NCI-H1694 treated with DMSO at 0.1 percent for 48 hours (cell line): ENCODE data around the gene RHOG.
"Not testable (repeated sequence)": the region's sequence is repeated elsewhere in the genome, so short reads cannot be mapped to it uniquely, and the experiment has no call there.

Source experiments
- DNase-seq: peaks from one replicate; lab custom pipeline; 2025; lab: John Stamatoyannopoulos, UW

Gene RHOG

DNA sequence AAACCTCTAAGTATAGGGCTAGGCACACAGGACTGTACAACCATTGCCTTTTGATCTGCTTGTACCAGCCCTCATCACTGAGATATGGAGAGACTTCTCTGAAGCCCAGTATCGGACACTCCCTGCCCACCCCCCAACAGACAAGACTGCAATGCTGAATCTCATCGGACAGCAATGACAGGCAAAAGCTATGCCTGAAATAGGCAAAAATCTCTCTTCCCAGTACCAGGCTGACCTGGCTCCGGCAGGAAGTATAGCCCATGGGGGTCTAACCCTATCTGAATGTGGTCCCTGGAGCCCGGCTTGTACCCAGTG is 6.5 kb downstream of the RHOG start:
- DNase-seq, result no peak

GRCh38 chr11:3833449-3833848 is 7.3 kb downstream of the RHOG start:
- DNase-seq, result no peak

DNA sequence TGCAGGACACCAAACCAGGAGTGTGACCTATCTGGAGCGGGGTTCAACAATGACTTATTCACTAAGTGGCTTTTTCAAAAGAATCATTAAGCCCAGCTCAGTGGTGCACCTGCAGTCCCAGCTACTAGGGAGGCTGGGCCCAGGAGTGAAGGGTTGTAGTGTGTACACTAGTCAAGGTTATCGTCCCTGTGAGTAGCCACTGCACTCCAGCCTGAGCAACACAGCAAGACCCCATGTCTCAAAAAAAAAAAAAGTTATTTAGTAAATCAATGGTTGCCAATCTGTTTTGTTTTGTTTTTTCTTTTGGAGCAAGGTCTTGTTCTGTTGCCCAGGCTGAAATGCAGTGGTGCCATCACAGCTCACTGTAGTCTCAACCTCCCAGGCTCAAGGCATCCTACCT is 7.9 kb downstream of the RHOG start:
- no peak for DNase-seq

- DNase-seq, result no peak
These were observed 9.2 kb downstream of the RHOG start for GRCh38 chr11:3831378-3832239.

DNA sequence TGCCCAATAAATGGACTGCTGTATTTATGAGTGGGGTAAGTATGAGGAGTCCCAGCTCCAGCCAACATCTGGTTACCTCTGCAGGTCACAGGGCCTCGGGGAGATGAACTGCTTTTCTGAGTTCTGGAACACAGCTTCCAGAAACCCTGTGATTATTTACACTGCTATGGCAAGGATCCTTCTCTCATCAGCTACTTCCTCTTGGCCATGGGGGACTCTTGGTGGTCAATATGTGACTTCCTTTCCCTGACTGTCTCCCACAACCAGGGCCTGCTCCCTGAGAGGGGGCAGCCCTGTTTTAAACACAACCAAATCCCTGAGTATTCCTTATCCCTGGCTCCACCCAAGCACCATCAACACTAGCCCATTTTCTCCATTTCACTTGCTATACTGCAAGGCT is 10.0 kb downstream of the RHOG start:
- no peak for DNase-seq

- no peak for DNase-seq
These were observed 10.7 kb downstream of the RHOG start for GRCh38 chr11:3830088-3830487.

DNA sequence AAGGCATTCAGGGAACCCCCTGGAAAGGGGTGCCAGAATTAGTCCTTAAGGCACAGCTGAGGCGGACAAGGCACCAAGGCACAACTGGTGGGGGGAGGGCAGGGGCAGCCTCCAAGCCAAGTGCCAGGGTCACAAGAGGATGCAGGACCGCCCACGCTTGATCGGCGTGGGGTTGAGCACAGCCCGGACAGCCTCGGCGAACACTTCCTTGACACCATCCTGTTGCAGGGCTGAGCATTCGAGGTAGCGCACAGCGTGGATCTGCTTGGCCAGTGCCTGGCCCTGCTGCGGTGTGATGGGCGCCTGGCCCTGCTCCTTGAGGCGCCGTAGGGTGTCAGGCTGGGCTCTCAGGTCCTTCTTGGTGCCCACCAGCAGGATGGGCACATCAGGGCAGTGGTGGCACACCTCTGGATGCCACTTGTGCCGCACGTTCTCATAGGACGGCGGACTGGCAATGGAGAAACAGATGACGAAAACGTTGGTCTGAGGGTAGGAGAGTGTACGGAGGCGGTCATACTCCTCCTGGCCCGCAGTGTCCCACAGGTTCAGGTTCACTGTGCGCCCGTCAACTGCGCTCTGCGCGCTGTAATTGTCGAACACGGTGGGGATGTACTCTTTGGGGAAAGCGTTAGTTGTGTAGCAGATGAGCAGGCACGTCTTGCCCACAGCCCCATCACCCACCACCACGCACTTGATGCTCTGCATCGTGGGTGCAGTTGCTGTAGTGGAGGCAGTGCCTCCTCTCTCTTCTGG is 13.1 kb downstream of the RHOG start:
- DNase-seq, result no peak

- no peak for DNase-seq
These were observed 14.0 kb downstream of the RHOG start for GRCh38 chr11:3826721-3827120.

GRCh38 chr11:3825473-3826154 is 15.1 kb downstream of the RHOG start:
- DNase-seq, result no peak

DNA sequence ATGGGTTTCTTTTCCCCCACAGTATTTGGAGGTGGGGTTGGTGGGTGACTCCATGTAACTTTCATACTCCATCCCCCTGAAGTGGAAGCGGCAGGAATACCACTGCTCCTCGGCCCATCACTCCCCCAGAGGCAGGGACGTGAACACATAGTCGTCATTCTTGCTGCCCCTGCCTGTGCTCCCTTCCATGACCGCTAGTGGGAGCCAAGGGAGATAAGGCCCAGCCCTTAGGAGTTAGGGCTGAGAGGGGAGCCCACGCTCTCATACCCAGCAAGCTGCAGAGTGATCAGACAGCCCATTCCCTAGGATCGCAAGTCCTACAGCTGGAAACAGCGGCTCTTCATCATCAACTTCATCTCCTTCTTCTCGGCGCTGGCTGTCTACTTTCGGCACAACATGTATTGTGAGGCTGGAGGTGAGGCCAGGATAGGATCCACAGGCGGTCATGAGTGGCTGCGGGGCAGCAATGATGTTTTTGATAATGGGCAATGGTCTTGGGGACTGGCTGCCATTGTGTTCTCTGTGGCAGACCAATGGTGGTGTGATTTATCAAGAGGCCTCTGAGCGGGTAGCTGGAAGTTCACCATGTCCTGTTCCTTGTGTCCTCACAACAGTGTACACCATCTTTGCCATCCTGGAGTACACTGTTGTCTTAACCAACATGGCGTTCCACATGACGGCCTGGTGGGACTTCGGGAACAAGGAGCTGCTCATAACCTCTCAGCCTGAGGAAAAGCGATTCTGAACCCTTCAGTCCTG is 15.9 kb downstream of the RHOG start:
- no peak for DNase-seq

DNA sequence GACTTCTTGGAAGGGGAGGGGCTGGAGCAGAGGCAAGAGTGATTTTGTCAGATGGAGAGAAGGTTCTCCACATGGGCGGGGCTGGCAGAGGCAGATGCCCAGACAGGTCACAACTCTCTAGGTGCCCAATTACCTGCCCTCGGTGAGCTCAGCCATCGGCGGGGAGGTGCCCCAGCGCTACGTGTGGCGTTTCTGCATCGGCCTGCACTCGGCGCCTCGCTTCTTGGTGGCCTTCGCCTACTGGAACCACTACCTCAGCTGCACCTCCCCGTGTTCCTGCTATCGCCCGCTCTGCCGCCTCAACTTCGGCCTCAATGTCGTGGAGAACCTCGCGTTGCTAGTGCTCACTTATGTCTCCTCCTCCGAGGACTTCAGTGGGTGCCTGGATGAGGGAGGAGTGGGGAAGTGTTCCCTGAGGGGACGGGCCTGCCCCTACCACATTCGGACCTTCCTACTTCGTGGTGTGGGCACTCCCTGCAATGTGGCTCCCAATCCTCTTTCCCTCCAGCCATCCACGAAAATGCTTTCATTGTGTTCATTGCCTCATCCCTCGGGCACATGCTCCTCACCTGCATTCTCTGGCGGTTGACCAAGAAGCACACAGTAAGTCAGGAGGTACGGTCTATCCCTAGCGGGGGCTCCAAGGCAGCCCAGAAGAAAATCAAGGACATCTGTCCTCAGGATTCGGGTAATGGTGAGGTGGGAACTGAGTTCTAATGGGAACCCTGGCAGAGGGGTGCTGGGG is 16.8 kb downstream of the RHOG start:
- no peak for DNase-seq

- no peak for DNase-seq
These were observed 17.5 kb downstream of the RHOG start for GRCh38 chr11:3823303-3823702.

DNA sequence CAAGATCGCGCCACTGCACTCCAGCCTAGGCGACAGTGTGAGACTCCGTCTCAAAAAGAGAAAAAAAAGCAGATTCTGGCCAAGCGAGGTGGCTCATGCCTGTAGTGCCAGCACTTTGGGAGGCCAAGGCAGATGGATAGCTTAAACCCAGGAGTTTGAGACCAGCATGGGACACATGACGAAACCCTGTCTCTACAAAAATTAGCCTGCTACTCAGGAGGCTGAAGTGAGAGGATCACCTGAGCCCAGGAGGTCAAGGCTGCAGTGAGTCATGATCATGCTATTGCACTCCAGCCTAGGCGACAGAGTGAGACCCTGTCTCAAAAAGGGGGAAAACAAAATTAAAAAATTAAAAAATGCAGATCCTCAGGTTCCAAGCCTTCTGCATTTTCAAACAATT is 18.4 kb downstream of the RHOG start:
- DNase-seq, result no peak

- DNase-seq, result no peak
These were observed 19.8 kb downstream of the RHOG start for GRCh38 chr11:3820971-3821370.

GRCh38 chr11:3817181-3817800 is 23.5 kb downstream of the RHOG start:
- no peak for DNase-seq

GRCh38 chr11:3816673-3817072 is 24.1 kb downstream of the RHOG start:
- no peak for DNase-seq

GRCh38 chr11:3815845-3816244 is 24.9 kb downstream of the RHOG start:
- DNase-seq, result no peak

GRCh38 chr11:3814832-3815231 is 25.9 kb downstream of the RHOG start:
- DNase-seq, result not testable (repeated sequence)

DNA sequence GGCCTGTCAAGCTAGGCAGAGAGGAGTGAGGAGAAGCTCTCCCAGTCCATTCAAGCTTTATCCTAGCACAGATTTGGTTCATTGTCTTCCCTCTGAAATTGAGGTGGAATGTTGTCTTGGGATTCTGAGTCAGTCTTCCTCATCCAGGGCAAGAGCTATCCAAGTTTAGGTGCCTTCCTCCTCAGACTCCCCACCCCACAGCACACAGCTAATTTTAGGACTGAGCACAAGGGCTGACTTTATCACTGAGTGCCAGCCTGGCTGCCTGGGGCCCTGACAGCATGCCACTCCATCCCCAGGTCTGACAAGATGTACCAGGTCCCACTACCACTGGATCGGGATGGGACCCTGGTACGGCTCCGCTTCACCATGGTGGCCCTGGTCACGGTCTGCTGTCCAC is 29.8 kb downstream of the RHOG start:
- no peak for DNase-seq

GRCh38 chr11:3810446-3810845 is 30.3 kb downstream of the RHOG start:
- DNase-seq, result no peak

GRCh38 chr11:3809624-3809928 is 31.2 kb downstream of the RHOG start:
- DNase-seq, result no peak
